Jurkat, Clone E6-1 (cell line): ENCODE results near the gene INTS11.

ENCODE experiments used
- DNase-seq: peaks from one replicate; pipeline ENCODE4 v3.0.0-alpha.2; 2011; ENCODE audit warnings: low read depth, low spot score
- H3K4me3 ChIP-seq: 2 replicates; pipeline ENCODE4 v1.5.1; 2011; ENCODE audit warnings: mild to moderate bottlenecking, low read length, control low read depth, moderate library complexity

INTS11 gene

DNA sequence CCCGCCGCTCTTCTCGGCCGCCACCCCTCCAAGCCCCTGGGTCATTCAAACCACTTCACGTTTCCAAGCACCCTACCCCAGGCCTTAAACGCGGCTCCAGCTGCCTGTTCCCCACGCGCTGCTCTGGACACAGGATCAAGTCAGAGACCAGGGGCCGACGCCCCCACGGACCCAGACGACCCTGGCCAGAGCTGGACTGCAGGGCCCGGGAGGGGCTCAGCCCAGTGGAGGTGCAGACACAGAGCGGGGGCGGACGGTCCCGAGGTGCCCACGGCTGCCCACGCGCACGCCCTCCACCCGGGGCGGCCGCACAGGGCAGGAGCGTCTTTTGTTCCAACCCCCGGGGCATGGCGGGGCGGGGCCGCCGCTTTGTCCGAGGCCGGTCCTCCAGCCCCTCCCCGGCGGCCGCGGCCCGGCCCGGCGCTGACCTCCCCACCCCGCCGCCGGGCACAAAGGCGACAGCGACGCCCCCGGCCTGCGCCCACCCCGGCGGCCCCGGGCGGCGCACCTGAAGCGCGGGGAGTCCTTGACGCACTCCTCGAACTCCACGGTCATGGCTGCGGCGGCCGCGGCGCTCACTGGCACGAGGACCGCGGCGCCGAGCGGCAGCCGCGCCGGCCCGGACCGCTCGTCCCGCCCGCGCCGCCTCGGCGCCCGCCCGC is 17.1 kb downstream of the INTS11 start:
- peak overlapping the region; percentile 81 for H3K4me3 ChIP-seq
- DNase-seq, result no peak

DNA sequence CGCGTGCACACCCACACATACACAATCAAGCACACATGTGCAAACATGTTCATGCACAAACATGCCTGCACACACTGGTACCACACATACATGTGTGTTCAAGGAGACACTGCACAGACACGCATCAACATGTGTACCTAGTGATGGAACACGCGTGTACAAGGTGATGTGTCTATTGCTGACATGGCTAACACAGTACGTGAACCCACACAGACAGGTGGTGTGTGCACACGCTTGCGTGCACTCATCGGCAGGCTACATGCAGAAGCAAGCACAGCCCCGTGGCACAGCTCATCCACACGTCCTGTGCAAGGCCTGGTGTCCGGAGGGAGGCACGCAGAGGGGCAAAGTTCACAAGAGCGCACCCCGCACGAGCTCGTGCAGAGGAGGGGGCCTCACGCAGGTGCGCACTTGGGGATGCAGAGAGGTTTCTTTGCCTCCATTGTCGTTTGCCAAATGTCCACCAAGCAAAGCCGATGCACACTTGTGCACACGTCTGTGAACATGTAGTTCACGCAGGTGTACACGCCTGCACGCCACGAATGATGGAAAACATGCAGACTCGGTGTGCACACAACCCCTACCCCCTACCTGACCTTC is 17.7 kb downstream of the INTS11 start:
- H3K4me3 ChIP-seq, result peak overlapping the region; percentile 81
- DNase-seq, result no peak

DNA sequence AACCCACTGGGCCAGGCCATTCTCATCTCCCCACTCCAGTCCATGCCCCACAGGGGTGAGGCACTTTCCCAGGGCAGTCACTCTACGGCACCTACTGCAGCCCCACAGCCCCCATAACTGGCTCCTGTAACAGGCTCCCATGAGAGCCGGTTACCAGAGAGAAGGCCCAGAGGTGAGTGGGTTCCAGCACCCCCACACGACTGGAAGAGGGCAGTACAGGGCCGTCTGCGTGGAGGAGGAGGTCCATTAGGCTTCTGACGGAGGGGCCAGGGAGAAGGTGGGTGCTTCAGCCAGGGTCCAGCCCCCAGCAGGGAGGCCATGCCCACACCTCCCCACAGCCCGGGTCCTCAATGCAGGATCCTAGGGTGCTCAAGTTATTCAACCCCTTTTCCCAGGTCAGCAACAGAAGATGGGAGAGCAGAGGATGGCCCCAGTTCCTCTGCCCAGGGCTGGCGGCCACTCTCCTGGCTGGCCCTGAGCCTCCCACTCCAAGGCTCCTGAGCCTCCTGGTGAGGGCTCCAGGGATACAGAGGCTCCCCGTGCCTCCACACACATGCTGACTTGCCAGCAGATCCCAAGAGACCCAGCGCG is 18.3 kb downstream of the INTS11 start:
- no peak for DNase-seq
- peak overlapping the region; percentile 81 for H3K4me3 ChIP-seq

DNA sequence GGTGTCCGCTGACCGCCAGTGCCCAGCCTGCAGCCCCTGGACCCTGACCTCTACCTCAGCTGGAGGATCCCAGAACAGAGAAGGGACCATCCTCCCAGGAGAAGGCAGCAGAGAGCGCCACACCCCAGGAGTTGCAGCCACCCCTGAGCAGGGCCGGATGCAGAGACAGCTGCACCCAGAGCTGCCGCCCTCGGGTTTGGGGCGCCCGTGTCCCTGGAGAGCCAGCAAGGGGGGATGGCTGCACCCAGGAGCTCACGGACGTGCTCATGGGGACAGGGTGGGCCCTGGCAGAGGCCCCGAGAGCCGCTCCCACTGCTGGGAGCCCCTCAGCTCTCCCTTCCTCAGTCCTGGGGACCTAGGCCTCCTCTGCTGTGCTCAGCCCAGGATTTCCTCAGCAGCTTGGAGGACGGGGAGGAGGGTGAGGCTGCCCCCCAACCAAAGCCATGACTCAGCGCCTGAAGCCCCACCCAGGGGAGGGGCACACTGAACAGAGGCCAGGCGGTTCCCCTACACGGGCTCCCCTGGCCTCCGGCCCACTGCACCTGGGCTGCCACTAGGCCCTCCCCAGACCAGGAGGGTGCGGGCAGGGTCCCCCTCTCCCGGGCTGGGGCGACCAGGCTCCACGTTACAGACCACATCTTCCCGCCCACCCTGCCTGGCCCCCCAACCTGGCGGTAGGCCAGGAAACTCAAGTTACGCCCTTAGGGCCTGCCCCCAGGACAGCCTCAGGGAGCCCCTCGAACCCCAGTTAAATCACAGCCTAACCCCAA is 19.0 kb downstream of the INTS11 start:
- H3K4me3 ChIP-seq, result peak overlapping the region; percentile 81
- DNase-seq, result peak; percentile 62

DNA sequence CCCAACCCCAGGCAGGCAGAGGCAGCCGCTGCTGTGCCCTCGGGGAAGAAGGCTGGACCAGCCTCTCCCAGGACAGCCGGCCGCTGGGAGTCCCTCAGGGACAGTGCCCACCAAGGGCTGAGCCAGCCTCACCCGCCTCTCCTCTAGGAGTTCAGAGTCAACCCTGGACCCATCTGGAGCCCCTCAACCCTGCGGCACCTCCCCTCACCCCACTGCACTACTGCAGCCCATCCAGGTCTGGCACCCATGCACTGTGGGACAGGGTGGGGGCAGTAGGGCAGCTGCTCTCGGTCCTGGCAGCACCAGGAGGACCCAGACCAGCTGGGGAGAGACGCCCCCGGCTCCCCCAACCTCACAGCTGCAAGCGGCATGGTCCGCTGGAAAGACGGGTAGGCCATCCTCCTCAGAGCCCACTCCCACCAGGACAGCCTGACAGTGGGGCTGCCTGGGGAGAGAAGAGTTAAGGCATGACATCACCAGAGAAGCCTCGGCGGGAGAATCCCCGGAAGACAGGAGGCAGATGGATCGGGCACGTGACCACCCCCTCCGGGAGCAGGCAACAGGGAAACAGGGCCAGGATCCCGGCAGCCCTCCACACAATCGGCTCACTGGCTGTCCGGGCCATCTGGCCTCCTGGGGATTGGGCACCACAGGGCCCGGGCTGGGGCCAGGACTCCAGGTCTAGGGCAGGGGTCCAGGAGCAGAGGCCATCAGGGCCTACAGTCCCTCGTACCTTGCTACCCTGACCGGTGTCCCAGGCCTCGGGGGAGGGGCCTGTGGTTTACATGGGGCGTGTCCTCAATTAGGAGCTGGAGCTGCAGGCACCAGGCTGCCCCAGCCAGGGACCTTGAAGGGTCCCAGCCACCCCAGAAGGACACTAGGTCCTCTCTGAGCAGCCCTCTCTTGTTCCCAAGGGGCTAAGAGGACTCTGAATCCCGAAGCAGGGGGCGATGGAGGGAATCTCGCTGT is 19.8 kb downstream of the INTS11 start:
- DNase-seq, result no peak
- H3K4me3 ChIP-seq, result peak overlapping the region; percentile 81

DNA sequence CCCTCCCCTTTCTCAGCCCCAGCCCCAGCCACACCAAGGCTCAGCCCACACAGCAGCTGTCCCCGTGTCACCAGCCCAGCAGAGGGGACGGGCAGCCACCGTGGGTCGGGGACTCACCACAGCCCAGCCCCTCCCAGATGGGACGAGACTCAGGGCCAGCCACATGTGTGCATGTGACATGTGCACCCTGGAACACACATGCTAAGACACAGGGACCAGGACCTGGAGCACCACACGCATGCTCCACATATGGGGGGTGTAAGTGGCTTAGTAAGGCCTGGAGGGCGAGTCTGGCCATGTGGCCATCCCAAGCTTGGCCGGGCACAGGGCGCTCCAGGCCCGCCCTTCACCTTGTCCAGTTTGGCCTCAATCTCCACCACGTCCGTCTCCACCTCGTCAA is 20.7 kb downstream of the INTS11 start:
- DNase-seq, result no peak
- no peak overlapping the region for H3K4me3 ChIP-seq

DNA sequence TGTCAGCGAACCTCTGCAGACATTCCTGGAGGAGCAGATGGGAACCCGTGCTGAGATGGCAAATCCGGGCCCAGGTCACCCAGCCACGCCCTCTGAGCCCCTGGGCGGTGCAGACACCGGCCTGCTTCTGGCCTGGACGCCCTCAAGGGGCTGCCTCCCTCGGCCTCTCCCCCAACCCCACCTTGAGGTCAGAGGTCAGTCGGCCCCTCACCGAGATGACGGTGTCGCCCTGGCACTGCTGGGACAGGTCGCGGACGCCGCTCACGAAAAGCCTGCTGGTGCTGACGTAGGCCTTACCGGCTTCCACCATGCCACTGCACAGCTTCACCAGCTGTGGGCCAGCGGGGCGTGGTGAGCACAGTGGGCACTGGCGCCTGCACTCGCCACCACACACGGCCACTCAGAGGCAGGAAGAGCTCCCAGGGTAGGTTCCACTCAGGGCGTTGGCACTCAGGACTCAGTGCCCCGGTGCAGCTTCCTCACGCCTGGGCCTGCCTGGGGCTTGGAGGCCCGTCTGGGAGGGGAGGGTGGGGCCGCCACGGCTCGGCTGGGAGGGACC is 21.4 kb downstream of the INTS11 start:
- no peak for DNase-seq
- H3K4me3 ChIP-seq, result no peak overlapping the region

DNA sequence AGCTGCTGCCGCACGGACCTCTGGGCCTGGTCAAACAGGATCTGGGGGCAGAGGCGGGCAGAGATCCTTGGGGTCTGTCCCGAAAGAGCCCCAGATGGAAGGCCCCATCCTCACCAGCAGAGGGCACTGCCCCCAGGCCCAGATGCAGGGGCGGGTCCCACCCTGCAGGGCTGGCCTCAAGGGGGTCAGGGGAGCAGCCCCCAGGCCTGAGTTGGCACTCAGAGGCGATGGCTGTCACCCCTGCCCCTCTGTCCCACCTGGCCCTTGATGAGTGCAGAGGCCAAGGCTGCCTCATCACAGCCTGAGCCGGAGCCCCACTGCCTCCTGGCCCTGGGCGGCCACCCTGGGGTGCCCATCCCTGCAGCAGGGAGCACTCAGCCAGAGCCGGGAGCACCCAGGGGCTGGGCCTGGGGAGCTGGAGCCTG is 22.4 kb downstream of the INTS11 start:
- H3K4me3 ChIP-seq, result no peak overlapping the region
- DNase-seq, result no peak

DNA sequence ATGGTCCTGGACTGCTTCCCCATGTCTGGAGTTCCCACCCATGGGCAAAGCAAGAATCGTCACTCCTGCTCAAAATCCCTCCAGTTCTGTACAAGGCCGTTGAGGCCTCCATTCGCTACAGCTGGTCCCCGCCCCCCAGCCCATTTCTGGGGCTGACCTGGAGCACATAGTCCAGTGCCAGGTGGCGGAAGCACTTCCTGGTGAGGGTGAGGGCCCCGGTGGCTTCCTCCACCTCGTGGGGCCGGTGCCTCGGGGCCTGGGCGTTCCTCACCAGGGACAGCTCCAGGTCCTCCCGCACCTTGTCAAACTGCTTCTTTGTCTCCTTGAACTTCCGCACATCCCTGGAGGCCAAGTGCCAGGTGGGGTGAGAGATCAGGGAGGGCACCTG is 24.1 kb downstream of the INTS11 start:
- DNase-seq, result no peak
- H3K4me3 ChIP-seq, result no peak overlapping the region

DNA sequence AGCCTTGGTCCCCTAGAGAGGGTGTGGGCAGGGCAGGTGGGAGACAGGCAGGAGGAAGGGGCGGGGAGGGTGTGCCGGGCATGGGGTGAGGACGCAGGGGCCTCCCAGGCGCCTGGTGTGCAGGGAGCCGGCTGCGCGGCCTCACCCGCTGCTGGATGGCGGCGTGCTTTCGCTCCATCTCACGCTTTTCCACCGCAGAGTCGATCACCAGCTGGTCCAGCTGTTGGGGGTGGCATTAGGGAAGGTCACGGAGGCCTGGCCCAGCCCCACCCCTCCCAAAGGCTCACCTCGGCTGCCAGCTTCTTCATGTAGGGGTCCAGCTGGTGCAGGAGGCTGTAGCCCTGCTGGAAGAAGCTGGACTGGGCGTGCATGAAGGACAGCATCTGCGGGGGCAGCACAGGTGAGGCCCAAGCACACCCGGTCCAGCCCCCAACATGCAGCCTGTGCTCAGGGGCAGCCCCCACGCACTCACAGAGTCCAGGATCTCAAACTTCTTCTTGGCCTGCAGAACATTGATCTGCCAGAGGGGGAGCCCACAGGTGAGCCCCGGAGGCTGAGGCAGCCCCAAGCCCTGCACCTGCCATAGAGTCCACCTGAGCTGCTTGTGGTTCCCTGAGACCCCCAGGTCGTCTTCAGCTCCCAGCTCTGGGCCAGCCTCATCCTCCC is 24.6 kb downstream of the INTS11 start:
- no peak for DNase-seq
- no peak overlapping the region for H3K4me3 ChIP-seq

DNA sequence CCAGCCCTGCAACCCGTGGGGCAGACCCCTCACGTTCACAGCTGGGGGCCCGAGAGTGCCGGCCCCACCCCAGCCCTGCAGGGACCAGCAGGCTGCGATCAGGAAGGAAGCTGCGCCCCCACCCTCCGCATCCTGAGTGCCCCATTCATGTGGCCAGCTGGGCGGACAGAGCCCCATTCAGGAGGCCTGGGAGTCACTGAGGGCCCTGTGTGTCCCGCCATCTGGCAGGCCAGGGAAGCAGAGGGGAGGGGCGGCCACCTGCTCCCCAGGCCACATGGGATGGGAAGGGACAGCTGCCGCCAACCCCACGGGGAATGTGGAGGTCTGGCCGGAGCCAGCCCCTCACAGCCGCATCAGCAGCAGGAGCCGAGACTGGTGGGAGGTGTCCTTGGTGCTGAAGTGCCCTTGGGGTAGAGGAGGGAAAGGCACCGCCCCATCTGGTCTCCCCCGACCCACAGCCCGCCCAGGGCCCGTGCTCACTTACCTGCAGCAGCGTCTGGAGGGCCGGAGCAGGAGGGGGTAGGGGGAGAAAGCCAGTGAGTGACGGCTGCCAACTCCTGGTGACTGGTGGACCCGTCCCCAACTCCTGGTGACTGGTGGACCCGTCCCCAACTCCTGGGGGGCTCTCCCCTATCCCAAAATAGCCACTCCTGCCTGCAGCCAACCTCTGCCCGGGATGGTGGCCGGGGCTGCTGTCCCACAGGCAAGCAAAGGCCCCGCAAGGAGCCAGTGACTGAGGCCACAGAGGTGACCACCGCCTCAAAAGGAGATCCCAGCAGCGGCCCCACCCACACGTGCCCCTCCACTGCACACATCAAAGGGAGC is 25.4 kb downstream of the INTS11 start:
- DNase-seq, result no peak
- no peak overlapping the region for H3K4me3 ChIP-seq

DNA sequence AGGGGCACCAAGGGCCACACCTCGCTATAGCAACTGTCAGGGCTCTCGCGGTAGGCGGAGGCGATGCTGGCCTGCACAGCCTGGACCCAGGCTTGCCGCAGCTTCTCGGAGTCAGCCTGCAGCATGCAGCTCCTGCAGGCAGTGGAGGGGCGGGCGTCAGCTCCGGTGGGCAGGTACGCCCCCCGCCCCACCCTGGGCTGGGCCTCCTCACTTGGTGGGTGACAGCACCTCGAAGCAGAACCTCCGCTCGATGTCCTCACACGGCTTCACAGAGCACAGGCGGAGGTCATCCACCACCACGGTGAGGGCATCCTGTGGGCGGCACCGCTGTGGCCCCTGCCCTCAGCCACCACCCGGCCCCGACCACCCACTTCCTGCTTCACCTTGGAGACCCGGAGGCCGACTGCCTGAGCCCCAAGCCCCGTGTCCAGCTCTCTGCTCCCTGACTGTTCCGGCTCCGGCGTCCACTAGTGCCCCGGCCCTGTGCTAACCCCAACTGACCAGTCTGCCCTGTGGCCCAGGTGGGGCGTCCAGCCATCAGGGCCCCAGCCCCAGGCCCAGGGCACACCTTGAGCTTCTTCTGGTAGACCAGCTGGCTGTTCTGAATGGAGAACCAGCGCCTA is 26.5 kb downstream of the INTS11 start:
- H3K4me3 ChIP-seq, result no peak overlapping the region
- DNase-seq, result no peak

DNA sequence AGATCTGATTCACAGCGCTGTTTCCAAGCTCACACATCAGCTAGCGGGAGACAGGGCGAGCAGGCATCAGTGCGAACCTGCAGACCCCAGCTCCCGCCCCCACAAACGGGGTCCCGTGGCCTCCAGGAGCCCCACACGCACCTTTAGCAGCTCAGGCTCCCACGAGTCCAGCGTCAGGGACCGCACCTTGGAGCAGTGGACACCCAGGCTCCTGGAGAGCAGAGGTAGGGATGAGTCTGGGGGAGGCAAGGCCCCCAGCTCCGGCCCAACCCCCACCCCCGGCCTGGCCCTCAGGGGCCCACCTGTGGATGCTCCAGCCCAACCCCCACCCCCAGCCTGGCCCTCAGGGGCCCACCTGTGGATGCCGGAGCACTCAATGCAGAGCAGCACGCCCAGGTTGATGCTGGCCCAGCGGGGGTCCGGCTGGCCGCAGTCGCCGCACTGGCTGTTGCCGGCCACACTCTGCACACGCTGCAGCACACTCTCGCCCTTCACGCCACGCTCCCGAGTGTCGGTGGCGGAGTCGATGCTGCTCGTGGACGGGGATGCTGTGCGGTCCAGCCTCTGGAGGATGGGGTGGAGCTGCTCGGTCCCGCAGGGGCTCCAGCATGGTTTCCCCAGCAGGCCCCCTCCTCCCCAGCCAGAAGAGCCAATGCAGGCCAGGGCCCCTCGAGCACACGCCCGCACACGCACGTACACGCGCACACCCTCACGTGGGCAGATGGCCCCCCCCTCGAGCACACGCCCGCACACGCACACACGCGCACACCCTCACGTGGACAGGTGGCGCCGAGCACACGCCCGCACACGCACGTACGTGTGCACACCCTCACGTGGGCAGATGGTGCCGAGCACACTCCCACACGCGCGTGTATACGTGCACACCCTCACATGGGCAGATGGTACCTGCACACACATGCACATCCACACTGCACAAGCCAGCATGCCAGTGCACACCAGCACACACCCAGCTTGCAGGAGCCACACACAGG is 28.1 kb downstream of the INTS11 start:
- H3K4me3 ChIP-seq, result no peak overlapping the region
- no peak for DNase-seq

DNA sequence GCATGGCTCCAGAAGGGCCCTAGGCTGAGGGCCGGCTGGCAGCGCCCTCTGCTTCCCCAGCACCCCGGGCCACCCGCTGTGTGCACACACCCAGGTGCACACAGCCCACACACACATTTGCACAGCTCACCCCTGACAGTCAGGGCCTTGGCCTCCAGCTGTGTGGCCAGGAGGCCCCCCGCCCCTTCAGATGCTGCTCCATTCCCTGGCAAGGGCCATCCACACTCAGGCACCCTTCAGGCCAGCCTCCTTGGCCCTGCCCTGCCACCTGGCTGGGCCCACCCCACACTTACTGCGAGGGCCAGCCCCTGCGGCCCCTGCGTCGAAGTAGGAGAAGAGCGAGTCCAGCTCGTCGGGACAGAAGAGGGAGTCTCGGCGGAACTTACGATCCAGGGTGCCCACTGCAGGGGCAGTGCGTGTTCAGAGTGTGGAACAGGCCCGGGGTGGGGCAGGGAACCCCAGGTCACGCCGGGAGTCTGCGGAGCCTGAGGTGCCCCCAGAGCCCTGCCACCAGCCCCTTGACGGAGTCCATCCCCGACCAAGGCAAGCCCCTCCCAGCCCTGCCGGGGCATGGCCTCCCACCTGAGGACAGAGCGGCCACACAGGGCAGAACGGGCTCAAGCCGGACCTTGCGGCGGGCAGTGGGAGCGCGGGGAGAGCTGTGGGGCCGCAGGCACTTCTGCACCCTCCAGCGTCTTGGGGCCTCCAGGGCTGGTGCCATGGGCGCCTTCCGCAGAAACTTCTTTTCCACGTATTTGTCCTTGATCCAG is 29.1 kb downstream of the INTS11 start:
- DNase-seq, result no peak
- no peak overlapping the region for H3K4me3 ChIP-seq

DNA sequence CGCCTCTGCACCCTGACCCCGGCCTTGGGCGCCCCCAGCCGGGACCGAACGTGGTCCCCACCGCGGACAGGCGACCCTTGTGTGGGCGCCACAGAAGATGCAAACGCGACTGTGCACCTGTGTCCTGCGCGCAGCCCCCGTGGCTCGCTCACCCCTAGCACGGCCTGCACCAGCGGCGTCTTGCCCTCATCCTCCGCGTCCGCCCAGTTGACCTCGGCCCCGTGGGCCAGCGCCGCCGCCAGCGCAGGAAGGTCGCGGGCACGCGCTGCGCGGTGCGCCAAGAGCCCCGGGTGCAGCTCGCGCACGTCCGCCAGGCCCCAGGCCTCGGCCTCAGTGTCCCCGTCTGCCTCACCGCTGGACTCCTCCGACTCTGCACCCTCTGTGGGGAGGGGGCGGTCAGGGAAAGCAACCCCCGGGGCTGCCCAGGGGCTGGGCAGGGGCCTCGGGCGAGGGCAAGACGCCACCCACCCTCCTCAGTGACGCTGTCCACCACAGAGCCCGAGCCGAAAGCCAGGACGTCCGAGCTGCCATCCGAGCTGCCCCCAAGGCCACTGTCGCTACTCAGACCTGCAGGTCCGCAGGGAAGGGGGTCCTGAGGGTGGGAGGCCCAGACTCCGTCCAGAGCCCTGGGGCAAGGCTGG is 30.1 kb downstream of the INTS11 start:
- DNase-seq, result no peak
- no peak overlapping the region for H3K4me3 ChIP-seq
